HL-60 (cell line): ENCODE data around the gene PPIL4.

Experiments
- CTCF ChIP-seq: IDR thresholded peaks from one replicate; pipeline ENCODE4 v1.5.1; 2011; ENCODE audit warnings: low read length, control low read depth, inconsistent platforms; ENCODE audit not compliant: insufficient read depth
- POLR2AphosphoS5 ChIP-seq: IDR thresholded peaks from 2 replicates; pipeline ENCODE4 v1.6.1; 2012; ENCODE audit warnings: low read depth

GRCh38 chr6:149592983-149593382 is 47.1 kb upstream of the PPIL4 start:
- TF ChIP-seq POLR2AphosphoS5 (no peak), CTCF (no peak)
